ENCODE measurements around the gene CFAP161.

Gene CFAP161

DNA sequence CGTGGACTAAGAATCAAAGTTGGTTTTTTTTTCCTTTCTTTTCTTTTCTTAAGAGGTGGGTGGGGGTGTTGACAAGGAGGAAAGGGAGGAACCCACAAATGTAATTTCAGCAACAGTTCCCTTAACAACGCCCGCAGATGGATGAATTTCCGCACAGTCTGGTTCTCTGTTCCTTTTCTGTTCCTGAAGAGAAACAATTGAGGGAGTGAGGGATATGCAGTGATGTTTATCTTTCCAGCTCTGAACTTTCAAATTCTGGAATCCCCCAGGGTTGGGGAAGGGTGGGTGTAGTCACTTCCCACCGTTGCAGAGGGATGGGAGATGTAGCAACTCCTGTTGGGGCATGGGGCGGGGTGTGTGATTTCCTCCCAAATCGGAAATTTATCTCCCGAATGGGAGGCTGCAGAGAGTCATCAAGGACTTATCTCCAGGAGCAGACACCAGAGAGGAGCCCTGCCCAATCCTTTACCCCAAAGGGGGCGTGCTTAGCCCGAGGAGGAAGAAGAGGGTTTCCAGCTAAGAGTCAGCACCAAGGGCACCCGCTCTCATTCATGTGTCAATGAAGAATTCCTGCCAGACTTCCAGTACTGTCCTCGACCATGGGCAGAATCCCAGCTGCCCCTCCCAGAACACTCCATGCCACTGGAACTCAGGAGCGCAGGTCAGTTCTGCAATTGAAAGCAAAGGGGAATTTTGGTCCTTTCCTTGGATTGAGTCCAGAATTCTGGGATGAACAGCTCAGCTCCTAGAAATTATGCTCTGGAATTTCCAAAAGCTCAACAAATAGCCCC is 35.0 kb upstream of the CFAP161 start:
- Histone ChIP-seq H3K9ac (ENCODE audit: low read length) (no peak overlapping the region), H3K27ac (ENCODE audit: low read length) (no peak overlapping the region), H3K4me3 (ENCODE audit: low read length) (no peak overlapping the region), H3K9me3 (replicated peaks; ENCODE audit: insufficient read depth, low read length) (no peaks in the 10 kb centered on the region), H3F3A (ENCODE audit: insufficient read depth, low read length) (peaks cover 23% of the 10 kb centered on the region), H3K4me2 (ENCODE audit: low read depth, low read length) (no peak overlapping the region), H3K4me1 (ENCODE audit: low read length) (peaks cover 23% of the 10 kb centered on the region), H2AFZ (ENCODE audit: low read length) (no peak overlapping the region), H3K27me3 (replicated peaks; ENCODE audit: insufficient read depth, low read length) (no peaks in the 10 kb centered on the region; the same call in 1 of the 2 replicates), H4K20me1 (ENCODE audit: insufficient read depth, low read length) (no peaks in the 10 kb centered on the region), H3K36me3 (replicated peaks; ENCODE audit: insufficient read depth, low read length) (no peaks in the 10 kb centered on the region), H3K9me2 (replicated peaks; ENCODE audit: insufficient read depth, low read length) (no peaks in the 10 kb centered on the region), H3K79me2 (ENCODE audit: low read length) (no peaks in the 10 kb centered on the region)
- DNase-seq = no peak
- TF ChIP-seq EZH2phosphoT487 (IDR thresholded peaks at IDR 0.05; ENCODE audit: low read length) = no peak
- TF ChIP-seq EZH2 (optimal IDR thresholded peaks at IDR 0.05; ENCODE audit: low read depth, low read length) = no peak
- TF ChIP-seq, protein P1, sequence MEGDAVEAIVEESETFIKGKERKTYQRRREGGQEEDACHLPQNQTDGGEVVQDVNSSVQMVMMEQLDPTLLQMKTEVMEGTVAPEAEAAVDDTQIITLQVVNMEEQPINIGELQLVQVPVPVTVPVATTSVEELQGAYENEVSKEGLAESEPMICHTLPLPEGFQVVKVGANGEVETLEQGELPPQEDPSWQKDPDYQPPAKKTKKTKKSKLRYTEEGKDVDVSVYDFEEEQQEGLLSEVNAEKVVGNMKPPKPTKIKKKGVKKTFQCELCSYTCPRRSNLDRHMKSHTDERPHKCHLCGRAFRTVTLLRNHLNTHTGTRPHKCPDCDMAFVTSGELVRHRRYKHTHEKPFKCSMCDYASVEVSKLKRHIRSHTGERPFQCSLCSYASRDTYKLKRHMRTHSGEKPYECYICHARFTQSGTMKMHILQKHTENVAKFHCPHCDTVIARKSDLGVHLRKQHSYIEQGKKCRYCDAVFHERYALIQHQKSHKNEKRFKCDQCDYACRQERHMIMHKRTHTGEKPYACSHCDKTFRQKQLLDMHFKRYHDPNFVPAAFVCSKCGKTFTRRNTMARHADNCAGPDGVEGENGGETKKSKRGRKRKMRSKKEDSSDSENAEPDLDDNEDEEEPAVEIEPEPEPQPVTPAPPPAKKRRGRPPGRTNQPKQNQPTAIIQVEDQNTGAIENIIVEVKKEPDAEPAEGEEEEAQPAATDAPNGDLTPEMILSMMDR (IDR thresholded peaks at IDR 0.05; ENCODE audit: low read length) = no peak

DNA sequence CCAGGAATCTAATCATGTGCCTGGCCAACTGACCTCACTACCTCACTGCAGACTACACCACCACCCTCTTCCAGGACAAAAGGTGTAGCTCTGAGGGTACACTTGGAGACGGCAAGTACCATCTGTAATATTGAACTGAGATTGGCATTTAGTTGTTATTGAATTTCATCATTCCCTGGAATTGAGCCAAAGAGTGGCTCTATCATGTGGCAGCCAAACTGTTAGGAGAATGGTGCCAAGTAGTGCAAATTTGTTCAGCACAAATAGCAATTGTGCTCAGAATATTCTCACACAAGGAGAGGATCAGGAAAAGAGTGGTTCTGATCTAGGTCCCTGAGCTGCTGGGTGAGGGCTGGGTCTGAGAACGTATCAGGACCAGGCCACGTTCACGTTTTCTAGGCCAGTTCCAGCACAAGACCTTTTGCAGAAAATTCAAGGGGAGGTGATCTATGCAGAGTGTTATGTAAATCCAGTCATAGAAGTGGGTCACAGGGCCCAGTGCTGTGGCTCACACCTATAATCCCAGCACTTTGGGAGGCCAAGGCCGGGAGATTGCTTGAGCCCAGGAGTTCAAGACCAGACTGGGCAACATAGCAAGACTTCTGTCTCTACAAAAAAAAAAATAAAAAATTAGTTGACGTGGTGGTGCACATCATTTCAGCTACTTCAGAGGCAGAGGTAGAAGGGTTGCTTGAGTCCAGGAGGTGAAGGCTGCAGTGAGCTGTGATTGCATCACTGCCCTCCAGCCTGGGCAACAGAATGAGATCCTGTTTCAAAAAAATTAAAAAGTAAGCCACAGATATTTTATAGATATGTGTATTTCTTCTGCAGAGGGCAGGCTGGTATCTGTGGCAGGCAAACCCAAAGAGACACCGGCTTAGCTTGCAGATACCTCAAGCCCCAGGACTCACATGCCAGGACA is 31.9 kb upstream of the CFAP161 start:
- H3K9me3 ChIP-seq (replicated peaks; ENCODE audit: insufficient read depth, low read length) = no peaks in the 10 kb centered on the region
- no peak overlapping the region for H3K4me2 ChIP-seq (ENCODE audit: low read depth, low read length)
- no peak for TF ChIP-seq EZH2 (optimal IDR thresholded peaks at IDR 0.05; ENCODE audit: low read depth, low read length)
- no peak for TF ChIP-seq EZH2phosphoT487 (IDR thresholded peaks at IDR 0.05; ENCODE audit: low read length)
- TF ChIP-seq, protein P1 (IDR thresholded peaks at IDR 0.05; ENCODE audit: low read length) = no peak
- no peak for DNase-seq
- no peak overlapping the region for H2AFZ ChIP-seq (ENCODE audit: low read length)
- no peak overlapping the region for H3K9ac ChIP-seq (ENCODE audit: low read length)
- 0 out of 2 replicates have a peak, but pooled peaks cover 3% of the 10 kb centered on the region for H3F3A ChIP-seq (ENCODE audit: insufficient read depth, low read length)
- no peaks in the 10 kb centered on the region for H3K79me2 ChIP-seq (ENCODE audit: low read length)
- H4K20me1 ChIP-seq (ENCODE audit: insufficient read depth, low read length) = no peaks in the 10 kb centered on the region
- peaks cover 14% of the 10 kb centered on the region; the same call in 1 of the 2 replicates for H3K4me1 ChIP-seq (ENCODE audit: low read length)
- H3K4me3 ChIP-seq (ENCODE audit: low read length) = no peak overlapping the region
- H3K27ac ChIP-seq (ENCODE audit: low read length) = no peak overlapping the region
- no peaks in the 10 kb centered on the region for H3K9me2 ChIP-seq (replicated peaks; ENCODE audit: insufficient read depth, low read length)
- H3K27me3 ChIP-seq (replicated peaks; ENCODE audit: insufficient read depth, low read length) = no peaks in the 10 kb centered on the region; the same call in 1 of the 2 replicates
- H3K36me3 ChIP-seq (replicated peaks; ENCODE audit: insufficient read depth, low read length) = no peaks in the 10 kb centered on the region

DNA sequence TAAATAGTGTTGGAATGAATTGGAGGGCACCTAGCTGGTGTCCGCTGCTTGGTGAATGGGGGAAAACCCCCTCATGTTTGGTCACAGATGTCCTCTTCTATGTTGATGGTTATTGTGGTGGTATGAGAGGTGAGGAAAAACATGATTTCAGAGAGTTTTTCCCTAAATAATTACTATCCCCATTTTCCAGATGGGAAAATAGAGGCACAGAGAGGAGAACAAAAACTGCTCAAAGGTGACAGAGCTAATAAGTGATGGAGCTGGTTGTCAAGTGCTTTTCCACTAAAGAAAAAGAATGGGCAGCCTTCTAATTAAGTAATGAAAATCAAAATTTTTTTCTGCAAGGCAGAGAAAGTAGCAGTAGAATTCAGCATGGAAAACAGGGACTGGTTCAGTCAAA is 30.2 kb upstream of the CFAP161 start:
- DNase-seq = no peak
- no peak for TF ChIP-seq EZH2 (optimal IDR thresholded peaks at IDR 0.05; ENCODE audit: low read depth, low read length)
- TF ChIP-seq, protein P1 (IDR thresholded peaks at IDR 0.05; ENCODE audit: low read length) = no peak
- TF ChIP-seq EZH2phosphoT487 (IDR thresholded peaks at IDR 0.05; ENCODE audit: low read length) = no peak
- no peaks in the 10 kb centered on the region for H3K79me2 ChIP-seq (ENCODE audit: low read length)
- H3K27ac ChIP-seq (ENCODE audit: low read length) = no peak overlapping the region
- no peaks in the 10 kb centered on the region for H3K9me2 ChIP-seq (replicated peaks; ENCODE audit: insufficient read depth, low read length)
- no peak overlapping the region for H2AFZ ChIP-seq (ENCODE audit: low read length)
- no peak overlapping the region for H3K4me2 ChIP-seq (ENCODE audit: low read depth, low read length)
- H3K4me3 ChIP-seq (ENCODE audit: low read length) = no peak overlapping the region
- H3K4me1 ChIP-seq (ENCODE audit: low read length) = peaks cover 9% of the 10 kb centered on the region; the same call in 1 of the 2 replicates
- H3F3A ChIP-seq (ENCODE audit: insufficient read depth, low read length) = no peaks in the 10 kb centered on the region
- no peak overlapping the region for H3K9ac ChIP-seq (ENCODE audit: low read length)
- no peaks in the 10 kb centered on the region for H4K20me1 ChIP-seq (ENCODE audit: insufficient read depth, low read length)
- H3K36me3 ChIP-seq (replicated peaks; ENCODE audit: insufficient read depth, low read length) = no peaks in the 10 kb centered on the region
- H3K9me3 ChIP-seq (replicated peaks; ENCODE audit: insufficient read depth, low read length) = no peaks in the 10 kb centered on the region
- H3K27me3 ChIP-seq (replicated peaks; ENCODE audit: insufficient read depth, low read length) = no peaks in the 10 kb centered on the region
